ENCODE data around the gene MIDN. TPM values are rescaled to one million over a fixed set of nuclear protein-coding genes. Genes with fewer than 3 reads are reported as not detected.
A peak's percentile ranks its signal among the peaks of the same experiment; 100 is the strongest.

The MIDN gene
- total RNA-seq, 6 donors from 2014 or later = 33.5 to 176 (median 75.9) TPM

DNA sequence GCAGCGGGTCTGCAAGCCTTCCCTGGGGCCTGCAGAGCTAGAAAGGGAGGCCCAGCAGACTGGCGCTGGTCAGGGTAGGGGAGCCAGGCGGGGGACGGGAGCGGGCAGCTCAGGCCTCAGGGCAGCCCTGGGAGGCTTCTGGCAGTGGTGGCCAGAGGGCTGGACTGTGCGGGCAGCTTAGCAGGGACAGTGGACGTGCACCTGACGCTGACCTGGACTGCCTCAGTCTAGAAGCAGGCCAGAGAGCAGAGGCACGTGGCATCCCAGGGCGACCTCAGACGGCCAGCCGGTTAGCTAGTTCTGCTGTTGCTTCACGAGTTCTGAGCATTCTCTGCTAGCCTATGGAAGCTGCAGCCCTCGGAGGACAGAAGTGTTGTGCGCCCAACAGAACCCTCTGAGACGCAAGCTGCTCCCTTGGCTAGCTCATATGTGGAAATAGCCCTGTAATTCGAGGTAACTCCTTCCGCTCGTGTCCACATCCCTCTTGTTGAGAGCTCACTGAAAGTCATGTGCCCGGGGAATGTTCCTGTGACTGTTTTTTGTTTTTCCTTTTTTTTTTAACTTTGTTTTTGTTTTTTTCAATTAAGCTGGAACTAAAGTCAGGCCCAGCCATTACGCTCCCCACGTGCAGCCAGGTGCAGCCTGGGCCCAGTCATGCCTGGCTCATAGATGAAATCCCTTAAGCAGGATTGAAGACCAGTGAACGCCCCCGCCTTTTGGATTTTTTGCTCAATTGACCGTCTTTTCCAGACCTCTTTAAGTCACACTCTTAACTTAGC lies 25.1 kb downstream of the MIDN start:
- TF ChIP-seq POLR2A (IDR thresholded peaks at IDR 0.05) (peak in 1 of 4 donors; percentile 10), POLR2AphosphoS5 (IDR thresholded peaks at IDR 0.05) (no peak), EP300 (IDR thresholded peaks at IDR 0.05) (no peak)
- TF ChIP-seq, protein P1, sequence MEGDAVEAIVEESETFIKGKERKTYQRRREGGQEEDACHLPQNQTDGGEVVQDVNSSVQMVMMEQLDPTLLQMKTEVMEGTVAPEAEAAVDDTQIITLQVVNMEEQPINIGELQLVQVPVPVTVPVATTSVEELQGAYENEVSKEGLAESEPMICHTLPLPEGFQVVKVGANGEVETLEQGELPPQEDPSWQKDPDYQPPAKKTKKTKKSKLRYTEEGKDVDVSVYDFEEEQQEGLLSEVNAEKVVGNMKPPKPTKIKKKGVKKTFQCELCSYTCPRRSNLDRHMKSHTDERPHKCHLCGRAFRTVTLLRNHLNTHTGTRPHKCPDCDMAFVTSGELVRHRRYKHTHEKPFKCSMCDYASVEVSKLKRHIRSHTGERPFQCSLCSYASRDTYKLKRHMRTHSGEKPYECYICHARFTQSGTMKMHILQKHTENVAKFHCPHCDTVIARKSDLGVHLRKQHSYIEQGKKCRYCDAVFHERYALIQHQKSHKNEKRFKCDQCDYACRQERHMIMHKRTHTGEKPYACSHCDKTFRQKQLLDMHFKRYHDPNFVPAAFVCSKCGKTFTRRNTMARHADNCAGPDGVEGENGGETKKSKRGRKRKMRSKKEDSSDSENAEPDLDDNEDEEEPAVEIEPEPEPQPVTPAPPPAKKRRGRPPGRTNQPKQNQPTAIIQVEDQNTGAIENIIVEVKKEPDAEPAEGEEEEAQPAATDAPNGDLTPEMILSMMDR (IDR thresholded peaks at IDR 0.05) = no peak
- Histone ChIP-seq H3K27ac (peak overlapping the region; percentile 45 to 99 (median 94)), H3K9me3 (no peaks in the 10 kb centered on the region), H3K36me3 (peaks cover 32 to 57% (median 44%) of the 10 kb centered on the region in 4 donors), H3K4me1 (peaks cover 64 to 78% (median 67%) of the 10 kb centered on the region in 4 donors), H3K27me3 (no peaks in the 10 kb centered on the region), H3K4me3 (no peak overlapping the region)
- no peak for ATAC-seq (ENCODE audit: low FRiP score in 2 of 2)
- DNase-seq = peak; percentile 55 to 75
- WGBS, 2 donors = 81 to 85% methylated on average over 19 to 25 of the region's 25 CpGs

DNA sequence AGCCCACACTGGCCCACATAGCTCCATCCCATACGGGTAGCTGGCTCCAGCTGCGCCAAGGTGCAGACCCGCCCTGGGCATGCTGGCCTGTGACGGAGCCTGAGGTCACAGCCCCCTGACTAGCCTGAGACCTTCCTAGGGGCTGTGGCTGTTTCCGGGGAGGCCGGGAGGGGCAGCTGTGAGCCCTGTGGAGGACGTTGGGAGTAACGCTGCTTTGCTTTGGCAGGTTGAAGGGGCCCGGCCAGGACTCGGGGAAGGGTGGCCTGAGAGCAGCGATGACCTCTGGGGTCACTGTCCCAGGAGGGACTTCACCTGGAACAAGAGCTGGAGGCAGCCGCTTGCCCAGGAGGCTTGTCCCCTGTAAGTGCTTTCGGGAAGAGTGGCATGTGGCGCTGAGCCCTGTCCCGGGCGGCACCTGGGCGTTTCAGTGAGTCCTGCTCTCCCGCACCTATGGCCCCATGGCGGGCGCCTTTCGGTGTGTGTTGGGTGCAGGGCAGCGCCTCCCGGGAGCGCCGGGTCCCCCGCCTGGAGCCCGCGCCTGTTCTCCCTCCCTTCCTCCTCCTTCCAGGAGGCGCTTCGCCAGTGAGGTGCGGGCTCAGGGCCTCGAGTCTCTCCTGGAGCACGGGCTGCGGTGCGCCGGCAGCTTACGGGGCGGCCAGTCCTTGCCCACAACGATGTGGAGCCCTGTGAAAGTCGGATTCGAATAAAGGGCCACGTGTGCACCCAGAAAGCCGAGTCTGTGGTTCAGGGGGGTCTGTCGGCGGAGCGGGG lies 25.9 kb downstream of the MIDN start:
- H3K4me1 ChIP-seq = peaks cover 61 to 73% (median 62%) of the 10 kb centered on the region in 4 donors
- H3K27ac ChIP-seq = peak overlapping the region; percentile 92 to 99 (median 97)
- no peaks in the 10 kb centered on the region for H3K27me3 ChIP-seq
- DNase-seq (peak in 1 of 2 donors; percentile 87), ATAC-seq (ENCODE audit: low FRiP score in 2 of 2) (no peak)
- 83 to 87% methylated on average over 45 of the region's 46 CpGs for WGBS, 2 donors
- TF ChIP-seq, protein P1 (IDR thresholded peaks at IDR 0.05) = no peak
- TF ChIP-seq POLR2AphosphoS5 (IDR thresholded peaks at IDR 0.05) = no peak
- no peak for TF ChIP-seq EP300 (IDR thresholded peaks at IDR 0.05)
- TF ChIP-seq POLR2A (IDR thresholded peaks at IDR 0.05) = no peak
- peak overlapping the region in 3 of 4 donors; percentile 60 to 69 (median 69) for H3K4me3 ChIP-seq
- H3K9me3 ChIP-seq = no peaks in the 10 kb centered on the region
- H3K36me3 ChIP-seq = peaks cover 37 to 65% (median 50%) of the 10 kb centered on the region in 4 donors

DNA sequence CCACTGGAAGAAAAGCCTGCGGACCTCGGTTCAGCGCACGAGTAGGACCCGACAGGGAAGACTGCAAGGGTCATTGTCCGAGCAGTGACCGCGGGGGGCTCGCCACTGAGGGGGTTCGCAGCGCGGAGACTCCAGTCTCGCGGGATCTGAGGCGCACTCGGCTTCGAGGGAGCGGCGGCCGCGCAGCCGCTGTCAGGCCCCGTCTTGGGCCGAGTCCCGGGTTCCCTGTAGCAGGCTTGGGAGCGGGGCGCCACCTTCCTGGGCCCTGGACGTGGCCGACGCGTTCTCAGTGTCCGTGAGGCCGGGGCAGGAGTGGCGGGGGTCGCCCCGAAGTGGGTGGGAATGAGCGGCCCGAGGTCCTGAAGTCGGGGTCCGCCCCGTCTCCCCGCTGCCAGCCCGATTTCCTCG lies 26.5 kb downstream of the MIDN start:
- Histone ChIP-seq H3K4me1 (peaks cover 61 to 71% (median 62%) of the 10 kb centered on the region in 4 donors), H3K4me3 (peak overlapping the region in 3 of 4 donors; percentile 60 to 69 (median 69)), H3K27me3 (no peaks in the 10 kb centered on the region), H3K9me3 (no peaks in the 10 kb centered on the region), H3K36me3 (peaks cover 37 to 68% (median 53%) of the 10 kb centered on the region in 4 donors), H3K27ac (peak overlapping the region; percentile 92 to 99 (median 97))
- DNase-seq = no peak
- TF ChIP-seq POLR2A (IDR thresholded peaks at IDR 0.05) (no peak), POLR2AphosphoS5 (IDR thresholded peaks at IDR 0.05) (no peak), EP300 (IDR thresholded peaks at IDR 0.05) (no peak)
- TF ChIP-seq, protein P1 (IDR thresholded peaks at IDR 0.05) = no peak
- ATAC-seq (ENCODE audit: low FRiP score in 2 of 2) = peak in 1 of 2 donors; percentile 0
- 45 to 89% methylated on average over 5 to 35 of the region's 44 CpGs for WGBS, 2 donors

DNA sequence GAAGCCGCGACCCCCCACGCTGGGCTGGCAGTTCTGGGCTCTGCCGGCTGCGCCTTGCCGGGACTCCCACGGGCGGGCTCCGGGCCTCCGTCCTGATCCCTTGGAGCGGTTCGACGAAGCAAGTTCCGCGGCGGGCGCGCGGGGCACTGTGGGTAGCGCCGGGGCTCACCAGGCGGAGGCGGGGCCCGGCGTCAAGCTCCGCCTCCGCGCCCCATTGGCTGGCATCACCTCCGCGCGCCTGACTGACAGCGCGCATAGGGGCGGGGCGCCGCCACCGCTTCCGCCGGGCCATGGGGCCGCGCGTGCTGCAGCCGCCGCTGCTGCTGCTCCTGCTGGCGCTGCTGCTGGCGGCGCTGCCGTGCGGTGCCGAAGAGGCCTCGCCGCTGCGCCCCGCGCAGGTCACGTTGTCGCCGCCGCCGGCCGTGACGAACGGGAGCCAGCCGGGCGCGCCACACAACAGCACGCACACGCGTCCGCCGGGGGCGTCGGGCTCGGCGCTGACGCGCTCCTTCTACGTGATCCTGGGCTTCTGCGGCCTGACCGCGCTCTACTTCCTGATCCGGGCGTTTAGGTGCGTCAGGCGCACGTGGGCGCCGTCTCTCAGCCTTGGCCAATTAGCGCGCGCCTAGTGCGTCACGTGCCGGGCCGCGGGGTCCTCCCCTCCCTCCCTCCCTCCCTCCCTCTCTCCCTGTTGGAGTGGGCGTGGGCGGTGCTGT lies 27.0 kb downstream of the MIDN start, which contains the start of gene FAM174C:
Gene FAM174C (plus strand): TSS at position 271 of the 716 bp plus-strand sequence. CDS start 20 bp downstream, at position 291.
- peaks cover 57 to 65% (median 57%) of the 10 kb centered on the region in 4 donors for H3K4me1 ChIP-seq
- WGBS, 2 donors = 0% methylated on average over 41 of the region's 98 CpGs; no CpG with 5 or more reads in 1 of the 2 donors

More for the DNA sequence above, 27.0 kb downstream of the MIDN start, which contains the start of gene FAM174C:
- Histone ChIP-seq H3K9me3 (no peaks in the 10 kb centered on the region), H3K36me3 (peaks cover 37 to 64% (median 53%) of the 10 kb centered on the region in 4 donors), H3K27ac (peak within 1 kb of the TSS; percentile 92 to 99 (median 97)), H3K4me3 (peak within 1 kb of the TSS; percentile 60 to 72 (median 69)), H3K27me3 (no peaks in the 10 kb centered on the region)
- TF ChIP-seq, protein P1 (IDR thresholded peaks at IDR 0.05) = peak in 4 of 6 experiments; percentile 38 to 47 (median 40)
- TF ChIP-seq EP300 (IDR thresholded peaks at IDR 0.05) = peak in 1 of 4 donors; percentile 16
- peak in 3 of 4 donors; percentile 72 to 95 (median 80) for TF ChIP-seq POLR2A (IDR thresholded peaks at IDR 0.05)
- TF ChIP-seq POLR2AphosphoS5 (IDR thresholded peaks at IDR 0.05) = peak in 1 of 2 donors; percentile 59
- ATAC-seq (ENCODE audit: low FRiP score in 2 of 2) (peak; percentile 91 to 94), DNase-seq (peak; percentile 95 to 99)

Data from upper lobe of left lung (tissue), 6 donors.